SHP77 treated with DMSO at 0.1 percent for 48 hours (cell line): ENCODE results near the gene CRYGB.
"Not testable (repeated sequence)": the region's sequence is repeated elsewhere in the genome, so short reads cannot be mapped to it uniquely, and the experiment has no call there.

ENCODE experiments used
- DNase-seq: peaks from one replicate; lab custom pipeline; 2025; lab: John Stamatoyannopoulos, UW

CRYGB gene

GRCh38 chr2:208150094-208150493 is 4.1 kb upstream of the CRYGB start:
- no peak for DNase-seq

GRCh38 chr2:208148803-208149202 is 2.8 kb upstream of the CRYGB start:
- no peak for DNase-seq

GRCh38 chr2:208147759-208148158 is 1.8 kb upstream of the CRYGB start:
- DNase-seq = no peak

GRCh38 chr2:208147008-208147407 is 1.1 kb upstream of the CRYGB start:
- no peak for DNase-seq

GRCh38 chr2:208142925-208143799 is 2.8 kb downstream of the CRYGB start:
- DNase-seq = no peak

- no peak for DNase-seq
Observed at GRCh38 chr2:208142240-208142924, 3.6 kb downstream of the CRYGB start.

GRCh38 chr2:208139447-208139846 is 6.5 kb downstream of the CRYGB start:
- DNase-seq = no peak

- not testable (repeated sequence) for DNase-seq
Observed at GRCh38 chr2:208138334-208138733, 7.6 kb downstream of the CRYGB start.

- no peak for DNase-seq
Observed at GRCh38 chr2:208136716-208137094, 9.3 kb downstream of the CRYGB start.

GRCh38 chr2:208135794-208136715 is 9.9 kb downstream of the CRYGB start:
- no peak for DNase-seq

GRCh38 chr2:208134928-208135586 is 10.9 kb downstream of the CRYGB start:
- no peak for DNase-seq

- DNase-seq = no peak
Observed at GRCh38 chr2:208130712-208131110, 15.2 kb downstream of the CRYGB start.

GRCh38 chr2:208129744-208130711 is 15.9 kb downstream of the CRYGB start, which contains the start of gene CRYGC:
Gene CRYGC (minus strand): TSS chr2:208129828. CDS start chr2:208129792, 36 bp downstream.
- DNase-seq = no peak

GRCh38 chr2:208128136-208128535 is 17.8 kb downstream of the CRYGB start:
- DNase-seq = no peak

GRCh38 chr2:208127090-208127489 is 18.9 kb downstream of the CRYGB start:
- DNase-seq = no peak

GRCh38 chr2:208125251-208125650 is 20.7 kb downstream of the CRYGB start:
- no peak for DNase-seq

- not testable (repeated sequence) for DNase-seq
Observed at GRCh38 chr2:208124013-208124715, 21.8 kb downstream of the CRYGB start, which contains the start of gene CRYGD. Gene CRYGD (minus strand): TSS chr2:208124524. CDS start chr2:208124473, 51 bp downstream.

- no peak for DNase-seq
Observed at GRCh38 chr2:208122248-208122647, 23.7 kb downstream of the CRYGB start.

GRCh38 chr2:208118918-208119317 is 27.0 kb downstream of the CRYGB start:
- no peak for DNase-seq

- not testable (repeated sequence) for DNase-seq
Observed at GRCh38 chr2:208117390-208117789, 28.6 kb downstream of the CRYGB start.
